LNCAP (cell line): Measurements from ENCODE around the gene RNASE1.

Source experiments
- CTCF ChIP-seq: fragments of 450-650 bp; IDR thresholded peaks from 2 replicates; pipeline ENCODE4 v1.5.1; 2017; ENCODE audit warnings: mild to moderate bottlenecking

RNASE1 gene

GRCh38 chr14:20799892-20800544, 2.6 kb downstream of the RNASE1 start:
- TF ChIP-seq CTCF, result no peak

DNA sequence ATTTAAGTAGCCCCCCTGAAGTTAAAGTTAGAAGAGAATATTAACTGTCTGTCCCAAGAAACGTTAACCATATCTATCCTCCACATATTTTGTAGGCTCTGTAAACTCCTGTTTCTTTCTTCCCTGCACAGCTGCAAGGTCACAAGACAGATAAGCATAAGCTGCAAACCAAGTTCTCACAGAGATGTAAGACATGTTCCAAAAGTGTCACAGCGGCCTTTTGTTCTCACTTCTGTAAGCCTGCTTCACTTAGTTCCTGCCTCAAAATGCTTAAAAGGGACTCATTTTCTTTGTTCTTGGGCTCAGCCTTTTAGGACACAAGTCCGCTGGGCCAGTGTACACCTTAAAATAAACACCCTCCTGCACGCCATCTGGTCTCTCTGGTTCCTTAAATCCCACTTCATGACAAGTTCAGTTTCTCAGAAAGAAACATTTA, 3.2 kb downstream of the RNASE1 start:
- TF ChIP-seq CTCF, result no peak

DNA sequence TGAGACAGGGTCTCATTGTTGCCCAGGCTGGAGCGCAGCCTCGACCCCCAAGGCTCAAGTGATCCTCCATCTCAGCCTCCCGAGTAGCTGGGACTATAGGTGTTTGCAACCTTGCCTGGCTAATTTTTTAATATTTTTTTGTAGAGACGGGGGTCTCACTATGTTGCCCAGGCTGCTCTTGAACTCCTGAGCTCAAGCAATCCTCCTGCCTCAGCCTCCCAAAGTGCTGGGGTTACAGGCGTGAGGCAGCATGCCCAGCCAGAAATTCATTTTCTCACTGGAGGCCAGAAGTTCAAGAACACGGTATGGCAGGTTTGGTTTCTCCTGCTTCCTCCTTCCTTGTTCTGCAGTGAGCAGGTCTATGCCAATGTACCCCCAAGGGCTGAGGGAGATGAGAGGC, 3.7 kb downstream of the RNASE1 start:
- TF ChIP-seq CTCF, result no peak

GRCh38 chr14:20798318-20798717, 4.3 kb downstream of the RNASE1 start:
- TF ChIP-seq CTCF, result no peak

DNA sequence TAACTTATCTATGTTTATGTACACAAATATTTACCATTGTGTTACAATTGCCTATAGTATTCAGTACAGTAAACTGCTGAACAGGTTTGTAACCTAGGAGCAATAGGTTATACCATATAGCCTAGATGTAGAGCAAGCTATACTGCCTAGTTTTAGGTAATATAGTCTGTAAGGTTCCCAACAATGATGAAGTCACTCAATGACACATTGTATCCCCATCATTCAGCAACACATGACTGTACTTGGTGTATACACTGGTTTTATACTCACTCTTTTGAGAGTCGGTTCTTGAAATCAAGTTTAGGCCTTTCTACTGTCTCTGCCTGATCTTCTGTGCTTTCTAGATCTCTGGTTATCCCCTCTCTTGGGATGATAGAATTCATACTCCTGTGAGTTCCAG, 5.5 kb downstream of the RNASE1 start:
- no peak for TF ChIP-seq CTCF

- no peak for TF ChIP-seq CTCF
Measured at GRCh38 chr14:20794644-20795369, 7.8 kb downstream of the RNASE1 start.

GRCh38 chr14:20792556-20792955, 10.1 kb downstream of the RNASE1 start:
- no peak for TF ChIP-seq CTCF
